Esophagus muscularis mucosa (tissue), 4 donors: ENCODE measurements around the gene NEO1. TPM values are rescaled to one million over a fixed set of nuclear protein-coding genes. Genes with fewer than 3 reads are reported as not detected.
A peak's percentile ranks its signal among the peaks of the same experiment; 100 is the strongest.

Experiments used
- DNase-seq: peaks from one replicate; pipeline ENCODE4 v3.0.0-alpha.2; 2017; ENCODE audit errors: extremely low spot score
- H3K27ac ChIP-seq, 4 donors: fragments of 200-600 bp; sonication (generic); replicated peaks in 1 of 4; 1 replicate in 3 of 4; 2 replicates in 1 of 4; pipeline ENCODE4 v1.5.1; 2016 to 2019; ENCODE audit warnings: mild to moderate bottlenecking in 1 of 4
- H3K27me3 ChIP-seq, 4 donors: fragments of 200-600 bp; sonication (generic); one replicate each; pipeline versions ENCODE4 v1.5.1 to v1.6.0; 2016 to 2019
- H3K36me3 ChIP-seq, 4 donors: fragments of 200-600 bp; sonication (generic); one replicate each; pipeline ENCODE4 v1.5.1; 2016 to 2019
- H3K4me1 ChIP-seq, 4 donors: fragments of 200-600 bp; sonication (generic); one replicate each; pipeline ENCODE4 v1.5.1; 2016 to 2019
- H3K4me3 ChIP-seq, 4 donors: fragments of 200-600 bp; sonication (generic); 1 replicate in 2 of 4; 2 replicates in 2 of 4; pipeline ENCODE4 v1.5.1; 2016 to 2019; ENCODE audit warnings: mild to moderate bottlenecking in 4 of 4, moderate library complexity in 1 of 4
- H3K9me3 ChIP-seq, 4 donors: fragments of 200-600 bp; sonication (generic); 1 replicate in 3 of 4; 2 replicates in 1 of 4; pipeline ENCODE4 v1.5.1; 2016 to 2019
- CTCF ChIP-seq, 3 experiments: fragments of 200-600 bp in 2 of 3; fragments of 450-650 bp in 1 of 3; sonication (generic) in 2 of 3; IDR thresholded peaks; one replicate each; pipeline ENCODE4 v1.5.1; 2017 to 2019; ENCODE audit warnings: antibody characterized with exemption in 3 of 3, mild to moderate bottlenecking in 2 of 3, moderate library complexity in 1 of 3
- EP300 ChIP-seq: sonication (generic); formaldehyde crosslinking; IDR thresholded peaks from one replicate; pipeline ENCODE4 v1.6.1; 2017; ENCODE audit warnings: antibody characterized with exemption
- POLR2A ChIP-seq: fragments of 450-650 bp; IDR thresholded peaks from one replicate; pipeline ENCODE4 v1.6.1; 2017; ENCODE audit warnings: antibody characterized with exemption, moderate library complexity, mild to moderate bottlenecking, low read depth
- POLR2AphosphoS5 ChIP-seq, 2 donors: sonication (generic); formaldehyde crosslinking; IDR thresholded peaks; one replicate each; pipeline ENCODE4 v1.6.1; 2017; ENCODE audit warnings: antibody characterized with exemption in 2 of 2
- WGBS: methylation state at CpG from one replicate; pipeline ENCODE4 v1.1.5; 2018; 5-methylcytosine and 5-hydroxymethylcytosine counted together
- intact Hi-C: fragments of 100-400 bp; cut with DNase I; formaldehyde crosslinking; loops from one replicate; pipeline ENCODE4 v1.15.1; 2023
- total RNA-seq, 4 donors: library from RNA; depleted of rRNA; stranded (reverse); fragments of >200 nt; gene quantifications; one replicate each; pipeline versions ENCODE4 v1.1.0 to v1.2.1, GENCODE V29; 2016

The NEO1 gene
- total RNA-seq, 4 donors from 2014 or later: 38.2 to 61.2 (median 53.5) TPM

GRCh38 chr15:73028831-73029451 is 23.3 kb upstream of the NEO1 start:
- Histone ChIP-seq H3K4me3 (no peak overlapping the region), H3K4me1 (no peaks in the 10 kb centered on the region), H3K9me3 (no peaks in the 10 kb centered on the region), H3K27me3 (peaks cover 0 to 4% (median 0%) of the 10 kb centered on the region in 4 donors), H3K36me3 (no peaks in the 10 kb centered on the region), H3K27ac (no peak overlapping the region)
- WGBS: 77% methylated on average over 7 of the region's 7 CpGs
- no peak for DNase-seq
- TF ChIP-seq EP300: no peak
- intact Hi-C loops: no loop called here

- 77% methylated on average over 4 of the region's 4 CpGs for WGBS
- no peaks in the 10 kb centered on the region for H3K36me3 ChIP-seq
- no peak for TF ChIP-seq POLR2A
- no peak for TF ChIP-seq EP300
- no peak for TF ChIP-seq POLR2AphosphoS5 (IDR thresholded peaks at IDR 0.05)
- no peak for TF ChIP-seq CTCF (IDR thresholded peaks at IDR 0.05)
- DNase-seq: no peak
- peaks cover 0 to 4% (median 0%) of the 10 kb centered on the region in 4 donors for H3K27me3 ChIP-seq
- no peak overlapping the region for H3K4me3 ChIP-seq
- intact Hi-C loops: no loop called here
- no peaks in the 10 kb centered on the region for H3K9me3 ChIP-seq
- no peaks in the 10 kb centered on the region for H3K4me1 ChIP-seq
- H3K27ac ChIP-seq: no peak overlapping the region
Measured at GRCh38 chr15:73030122-73030679, 22.1 kb upstream of the NEO1 start.

- TF ChIP-seq CTCF (IDR thresholded peaks at IDR 0.05) (no peak), POLR2A (no peak), EP300 (no peak), POLR2AphosphoS5 (IDR thresholded peaks at IDR 0.05) (no peak)
- no peak overlapping the region for H3K27ac ChIP-seq
- WGBS: 100% methylated on average over 2 of the region's 2 CpGs
- intact Hi-C loops: no loop called here
- no peak overlapping the region for H3K4me3 ChIP-seq
- DNase-seq: no peak
- no peaks in the 10 kb centered on the region for H3K9me3 ChIP-seq
- H3K36me3 ChIP-seq: no peaks in the 10 kb centered on the region
- no peaks in the 10 kb centered on the region for H3K4me1 ChIP-seq
- H3K27me3 ChIP-seq: peaks cover 0 to 4% (median 0%) of the 10 kb centered on the region in 4 donors
Measured at GRCh38 chr15:73031648-73032047, 20.6 kb upstream of the NEO1 start.

- TF ChIP-seq CTCF (IDR thresholded peaks at IDR 0.05) (no peak), POLR2AphosphoS5 (IDR thresholded peaks at IDR 0.05) (no peak), POLR2A (no peak), EP300 (no peak)
- H3K4me3 ChIP-seq: no peak overlapping the region
- H3K27me3 ChIP-seq: peaks cover 0 to 4% (median 0%) of the 10 kb centered on the region in 4 donors
- H3K4me1 ChIP-seq: no peaks in the 10 kb centered on the region
- no peaks in the 10 kb centered on the region for H3K9me3 ChIP-seq
- H3K27ac ChIP-seq: no peak overlapping the region
- no peaks in the 10 kb centered on the region for H3K36me3 ChIP-seq
- WGBS: 92% methylated on average over 5 of the region's 5 CpGs
- intact Hi-C loops: no loop called here
- peak; percentile 17 for DNase-seq
Measured at GRCh38 chr15:73033611-73034010, 18.7 kb upstream of the NEO1 start.

GRCh38 chr15:73034221-73034620 is 18.0 kb upstream of the NEO1 start:
- intact Hi-C loops: no loop called here
- Histone ChIP-seq H3K27ac (no peak overlapping the region), H3K4me1 (no peaks in the 10 kb centered on the region), H3K9me3 (no peaks in the 10 kb centered on the region), H3K27me3 (peaks cover 0 to 4% (median 0%) of the 10 kb centered on the region in 4 donors), H3K4me3 (no peak overlapping the region), H3K36me3 (no peaks in the 10 kb centered on the region)
- TF ChIP-seq POLR2AphosphoS5 (IDR thresholded peaks at IDR 0.05) (no peak), EP300 (no peak), POLR2A (no peak), CTCF (IDR thresholded peaks at IDR 0.05) (no peak)
- peak; percentile 10 for DNase-seq
- 72% methylated on average over 1 of the region's 1 CpG for WGBS
